HG02981 (cell line): ENCODE data around the gene SHC4.
"Not testable (repeated sequence)": the region's sequence is repeated elsewhere in the genome, so short reads cannot be mapped to it uniquely, and the experiment has no call there.

Experiments used
- ATAC-seq: cut with Tn5 transposase; IDR thresholded peaks from one replicate; pipeline ENCODE4 v1.9.1; 2021; ENCODE audit warnings: mild to moderate bottlenecking, moderate library complexity; ENCODE audit not compliant: unreplicated experiment

SHC4 gene

DNA sequence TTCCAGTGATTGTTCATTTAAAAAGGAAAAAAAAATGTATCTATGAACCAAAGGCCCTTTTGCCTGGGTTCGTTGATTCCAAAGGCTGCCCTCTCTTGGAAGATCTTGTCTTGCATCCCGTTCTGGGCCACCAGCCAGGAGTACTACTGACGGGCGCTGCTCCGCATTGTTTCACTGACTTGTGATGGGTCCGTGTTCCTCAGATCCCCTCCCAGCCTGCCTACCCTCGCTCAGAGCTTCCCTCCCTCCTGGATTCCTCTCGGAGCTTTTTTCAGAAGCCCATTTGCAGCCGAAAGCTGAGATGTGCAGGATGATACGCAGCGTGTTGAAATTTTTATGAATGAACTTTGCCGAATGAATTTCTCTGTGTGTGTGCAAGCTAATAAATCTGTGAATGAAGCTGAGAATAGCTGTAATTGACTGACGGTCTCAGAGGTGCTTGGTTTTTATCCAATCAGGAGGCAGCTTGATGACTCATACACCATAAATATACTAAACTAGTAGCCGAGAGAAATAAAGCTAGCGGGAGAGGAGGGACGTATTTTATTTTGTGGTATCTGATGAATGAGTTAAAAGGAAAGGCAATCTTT, at the start of gene SHC4:
Gene SHC4, minus strand, starts transcription at position 396 of the 590 bp plus-strand sequence. CDS start 904 bp downstream, outside the sequence.
- no peak for ATAC-seq

GRCh38 chr15:48999314-48999713, 35.6 kb upstream of the SHC4 start:
- ATAC-seq, result no peak

- ATAC-seq, result no peak
Measured at GRCh38 chr15:48996276-48996675, 32.6 kb upstream of the SHC4 start.

- ATAC-seq, result no peak
Measured at GRCh38 chr15:48993380-48993779, 29.7 kb upstream of the SHC4 start.

DNA sequence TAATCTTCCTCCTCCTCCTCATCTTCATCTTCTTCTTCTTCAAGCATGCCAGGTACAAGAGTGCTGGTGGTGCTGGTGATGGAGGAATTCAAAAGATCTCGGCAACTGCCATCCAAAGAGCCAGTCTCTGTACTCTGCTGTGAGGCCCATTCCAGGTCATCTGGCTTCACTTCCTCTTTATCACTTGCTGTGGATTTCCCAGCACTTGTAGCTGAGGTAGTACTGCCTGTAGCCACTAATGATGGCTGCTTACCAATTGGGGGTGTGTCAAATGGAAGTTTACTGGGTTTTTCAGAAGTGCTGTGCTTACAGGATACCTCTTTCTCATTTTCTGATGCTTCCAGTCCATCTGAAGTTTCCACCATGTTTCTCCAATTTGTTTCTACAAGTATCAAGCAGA, 28.8 kb upstream of the SHC4 start:
- ATAC-seq, result peak; percentile 69

DNA sequence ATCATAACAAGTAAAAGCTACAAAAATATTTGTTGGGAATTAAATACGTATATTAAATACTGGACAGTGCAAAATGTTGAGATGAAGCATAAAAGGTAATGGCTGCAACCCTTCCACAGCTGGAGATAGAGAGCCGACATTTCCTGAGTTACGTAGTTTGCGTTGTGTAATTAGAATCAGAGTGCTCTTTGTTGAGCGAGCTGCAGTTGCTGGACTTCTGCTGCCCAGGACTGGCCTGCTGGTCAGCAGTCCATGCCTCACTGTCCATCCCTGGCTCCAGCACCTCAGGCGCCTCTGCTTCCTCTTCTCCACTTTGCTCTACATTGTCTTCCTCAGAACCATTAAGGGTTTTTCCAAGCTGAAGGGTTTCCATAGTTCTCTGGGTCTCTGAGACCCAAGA, 28.4 kb upstream of the SHC4 start:
- no peak for ATAC-seq

- ATAC-seq, result no peak
Measured at GRCh38 chr15:48989170-48989569, 25.5 kb upstream of the SHC4 start.

DNA sequence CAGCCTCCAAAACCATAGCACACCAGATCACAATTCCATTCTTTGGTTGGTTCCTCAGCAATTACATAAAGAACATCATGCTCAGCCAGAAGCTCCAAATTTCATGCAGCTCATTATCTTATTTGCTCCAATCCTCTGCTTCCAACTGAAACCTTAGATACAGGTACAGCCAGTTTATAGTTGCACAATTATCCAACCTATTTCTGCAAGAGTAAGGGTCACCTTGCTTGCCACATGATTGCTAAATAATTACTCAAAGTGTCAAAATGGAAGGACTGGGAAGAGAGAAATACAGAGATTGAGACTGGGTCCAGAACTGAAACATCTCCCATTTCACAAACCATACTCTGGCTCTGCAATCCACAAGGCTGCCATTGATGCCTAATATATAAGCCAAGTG, 23.4 kb upstream of the SHC4 start:
- ATAC-seq, result no peak

DNA sequence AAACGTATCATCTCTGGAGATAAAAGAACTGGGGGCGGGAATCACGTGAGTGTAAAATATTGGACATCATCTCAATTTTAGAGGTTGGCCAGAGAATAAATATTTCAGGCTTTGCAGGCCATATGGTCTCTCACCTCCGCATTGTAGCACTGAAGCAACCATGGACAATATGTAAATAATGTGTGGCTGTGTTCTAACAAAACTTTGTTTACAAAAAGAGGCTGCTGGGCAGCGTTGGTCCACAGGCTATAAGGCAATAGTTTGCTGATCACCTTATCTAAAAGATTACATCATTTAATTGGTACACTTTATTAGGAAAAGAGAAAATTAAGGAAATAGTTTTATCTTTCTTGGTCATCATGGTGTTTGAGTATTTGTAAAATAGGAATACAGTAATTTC, 22.5 kb upstream of the SHC4 start:
- ATAC-seq, result no peak

- ATAC-seq, result no peak
Measured at GRCh38 chr15:48985516-48985915, 21.8 kb upstream of the SHC4 start.

- no peak for ATAC-seq
Measured at GRCh38 chr15:48984811-48985352, 21.2 kb upstream of the SHC4 start.

- ATAC-seq, result no peak
Measured at GRCh38 chr15:48984021-48984710, 20.4 kb upstream of the SHC4 start.

DNA sequence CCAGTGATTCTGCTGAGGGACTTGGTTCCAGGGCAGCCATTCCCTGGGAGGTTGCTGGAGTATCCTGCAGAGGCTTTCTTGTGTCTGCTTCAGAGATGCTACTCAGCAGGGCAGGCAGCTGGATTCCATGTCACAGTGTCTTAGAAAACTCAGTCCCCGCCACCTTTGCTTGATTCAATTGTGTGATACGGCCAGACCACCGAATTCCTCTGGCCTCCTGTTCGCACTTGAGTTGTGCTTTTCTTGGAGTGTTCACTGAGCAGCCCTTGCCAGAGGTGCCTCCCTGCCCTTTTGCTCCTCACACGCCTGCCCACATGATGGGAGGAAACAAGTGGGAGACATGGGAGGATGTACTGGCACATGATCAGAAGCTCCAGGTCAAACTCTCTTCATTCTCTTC, 19.6 kb upstream of the SHC4 start:
- ATAC-seq, result no peak

DNA sequence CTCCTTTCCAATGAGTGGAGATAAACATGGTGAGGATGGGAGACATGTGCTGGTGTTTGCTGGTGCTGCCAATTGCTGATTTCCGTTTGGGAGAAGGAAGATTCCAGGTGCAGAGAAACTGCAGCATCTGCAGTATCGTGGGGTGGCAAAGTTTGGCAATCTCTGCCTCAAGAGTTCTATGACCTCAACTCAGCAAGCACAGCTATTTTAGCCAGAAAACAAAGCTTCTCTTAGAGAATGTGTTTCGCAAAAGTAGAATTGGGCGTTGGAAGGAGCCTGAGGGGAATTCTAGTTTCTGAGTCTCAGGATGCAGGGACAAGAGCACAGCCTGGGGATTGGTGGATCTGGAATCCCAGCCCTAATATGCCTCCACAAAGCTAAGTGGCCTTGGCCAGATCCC, 18.2 kb upstream of the SHC4 start:
- ATAC-seq, result no peak

DNA sequence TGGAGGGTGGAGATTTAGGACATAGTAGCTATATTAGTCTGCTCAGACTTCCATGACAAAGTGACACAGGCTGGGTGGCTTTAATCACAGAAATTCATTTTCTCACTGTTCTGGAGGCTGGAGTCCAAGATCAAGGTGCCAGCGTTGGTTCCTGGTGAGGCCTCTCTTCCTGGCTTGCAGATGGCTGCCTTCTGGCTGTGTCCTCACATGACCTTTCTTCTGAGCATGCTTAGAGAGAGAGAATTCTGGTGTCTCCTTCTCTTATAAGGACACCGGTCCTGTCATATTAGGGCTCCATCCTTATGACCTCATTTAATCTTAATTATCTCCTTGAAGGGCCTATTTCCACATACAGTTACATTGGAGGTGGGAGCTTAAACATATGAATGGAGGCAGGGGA, 14.9 kb upstream of the SHC4 start:
- ATAC-seq, result no peak

DNA sequence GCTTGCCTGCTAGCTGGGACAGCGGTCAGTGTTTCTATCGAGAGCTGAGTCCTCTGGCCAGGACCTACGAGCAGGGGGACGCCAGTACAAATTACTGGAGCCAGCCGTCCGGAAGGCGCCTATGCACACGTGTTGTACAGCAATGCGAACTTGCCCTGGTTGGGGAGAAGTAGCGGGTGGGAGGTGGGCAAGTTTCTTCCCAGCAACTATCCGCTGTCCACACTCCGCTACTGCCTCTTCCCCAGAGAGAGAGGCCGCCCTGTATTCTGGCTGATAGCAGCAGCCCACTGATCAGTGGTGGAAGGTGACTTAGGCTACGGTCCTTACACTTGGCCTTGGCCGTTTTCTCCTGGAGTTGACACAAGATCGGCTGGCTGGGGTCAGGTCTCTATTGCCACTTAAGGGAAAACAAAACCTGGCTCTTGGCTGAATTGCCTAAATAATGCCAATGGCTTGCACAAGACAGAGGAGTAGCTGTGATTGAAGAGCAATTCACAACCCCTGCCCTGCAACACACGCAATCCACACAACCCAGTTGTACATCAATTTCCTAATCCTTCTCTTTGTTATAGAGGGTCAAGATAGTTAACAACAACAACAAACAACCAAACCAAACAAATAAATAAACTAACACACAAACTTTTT, 12.8 kb upstream of the SHC4 start:
- no peak for ATAC-seq

DNA sequence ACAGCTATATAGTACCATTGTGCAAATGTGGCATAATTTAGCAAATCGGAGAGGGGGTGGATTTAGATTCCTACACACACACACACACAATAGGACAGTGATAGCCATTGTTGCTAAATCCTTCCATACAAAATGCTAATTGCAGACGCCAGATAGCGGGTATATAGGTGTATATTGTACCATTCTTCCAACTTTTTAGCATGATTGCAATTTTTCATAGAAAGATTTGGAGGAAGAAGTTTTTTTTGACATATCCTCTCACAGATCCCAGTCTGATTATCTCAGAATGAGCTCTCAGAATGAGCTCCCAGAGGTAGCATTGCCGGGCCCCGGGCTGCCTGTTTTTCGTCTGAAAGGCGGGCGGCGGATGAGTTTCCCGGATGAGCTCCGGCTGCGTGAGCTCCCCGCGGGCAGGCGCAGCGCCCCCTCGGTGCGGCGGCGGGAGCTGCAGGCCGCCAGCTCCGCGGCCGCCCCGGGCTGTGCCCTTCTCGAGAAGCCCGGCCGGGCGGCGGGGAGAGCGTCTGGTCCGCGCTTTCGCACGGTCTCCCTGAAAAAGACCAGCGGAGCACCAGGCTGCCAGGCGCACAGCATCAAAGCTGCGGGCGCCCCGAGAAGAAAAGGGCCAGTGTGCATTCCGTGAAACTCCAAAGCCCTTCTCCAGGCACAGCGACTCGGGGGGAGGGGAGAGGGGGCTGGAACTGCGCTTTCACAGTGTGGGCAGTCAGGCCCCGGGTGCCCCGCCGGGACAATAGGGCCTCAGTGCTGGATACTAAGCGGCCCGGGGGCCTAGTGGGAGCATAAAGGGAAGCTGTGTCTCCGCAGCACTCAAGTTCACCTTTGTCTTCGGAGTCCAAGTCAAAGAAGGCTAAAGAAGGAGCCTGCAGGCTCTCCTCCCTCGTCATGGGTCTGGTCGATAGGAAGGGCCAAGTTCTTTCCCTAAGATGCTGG, 12.0 kb upstream of the SHC4 start:
- ATAC-seq, result peak; percentile 88

DNA sequence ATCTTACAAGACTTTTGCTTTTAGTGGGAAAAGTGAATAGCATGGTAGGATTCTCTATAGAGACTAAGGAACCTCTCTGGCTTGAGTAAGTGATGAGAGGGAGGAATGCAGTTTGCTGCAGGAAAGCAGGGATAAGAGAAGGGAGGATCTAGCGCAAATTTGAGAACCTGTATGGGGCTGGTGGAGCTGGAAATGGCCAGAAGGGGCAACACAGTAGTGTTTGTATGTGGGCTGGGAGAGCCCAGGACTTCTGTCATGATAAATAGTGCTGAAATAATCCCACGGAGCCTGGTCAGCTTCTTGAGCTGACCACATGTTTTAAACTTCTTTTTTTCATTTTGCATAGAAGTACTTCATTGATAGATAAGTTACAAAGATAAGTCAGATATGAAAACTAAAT, 11.2 kb upstream of the SHC4 start:
- ATAC-seq, result no peak

- no peak for ATAC-seq
Measured at GRCh38 chr15:48972750-48973503, 9.2 kb upstream of the SHC4 start.

DNA sequence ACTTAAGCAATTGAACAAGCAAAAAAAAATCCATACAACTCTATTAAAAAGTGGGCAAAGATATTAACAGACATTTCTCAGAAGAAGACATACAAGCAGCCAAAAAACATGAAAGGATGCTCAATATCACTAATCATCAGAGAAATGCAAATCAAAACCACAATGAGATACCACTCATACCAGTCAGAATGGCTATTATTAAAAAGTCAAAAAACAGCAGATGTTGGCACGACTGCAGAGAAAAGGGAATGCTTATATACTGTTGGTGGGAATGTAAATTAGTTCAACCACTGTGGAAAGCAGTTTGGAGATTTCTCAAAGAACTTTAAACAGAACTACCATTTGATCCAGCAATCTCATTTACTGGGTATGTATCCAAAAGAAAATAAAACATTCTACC, 7.2 kb upstream of the SHC4 start:
- not testable (repeated sequence) for ATAC-seq
